Neural progenitor cell (in vitro differentiated cells): ENCODE data around the gene NOBOX. TPM values are rescaled to one million over a fixed set of nuclear protein-coding genes. Genes with fewer than 3 reads are reported as not detected.
A peak's percentile ranks its signal among the peaks of the same experiment; 100 is the strongest.

Experiments used
- DNase-seq: peaks from one replicate; pipeline ENCODE4 v3.0.0-alpha.2; 2016; ENCODE audit warnings: low spot score
- H2AFZ ChIP-seq: fragments of 200-600 bp; sonication (generic); replicated peaks from 2 replicates; pipeline ENCODE4 v1.6.1; 2016; ENCODE audit warnings: antibody characterized with exemption
- H3F3A ChIP-seq: fragments of 200-600 bp; sonication (generic); 2 replicates; pipeline ENCODE4 v1.6.1; 2016; ENCODE audit warnings: antibody characterized with exemption, low read depth
- H3K27ac ChIP-seq: fragments of 200-600 bp; sonication (generic); 2 replicates; pipeline ENCODE4 v1.5.1; 2016; ENCODE audit warnings: mild to moderate bottlenecking
- H3K27me3 ChIP-seq: fragments of 200-600 bp; sonication (generic); 2 replicates; pipeline ENCODE4 v1.6.1; 2016; ENCODE audit warnings: mild to moderate bottlenecking, moderate library complexity
- H3K36me3 ChIP-seq: fragments of 200-600 bp; sonication (generic); 2 replicates; pipeline ENCODE4 v1.5.1; 2016
- H3K4me1 ChIP-seq: fragments of 200-600 bp; sonication (generic); 2 replicates; pipeline ENCODE4 v1.6.1; 2016; ENCODE audit warnings: mixed run types
- H3K4me2 ChIP-seq: fragments of 200-600 bp; sonication (generic); 2 replicates; pipeline ENCODE4 v1.6.1; 2016
- H3K4me3 ChIP-seq: fragments of 200-600 bp; sonication (generic); 2 replicates; pipeline ENCODE4 v1.5.1; 2016
- H3K79me2 ChIP-seq: fragments of 200-600 bp; sonication (generic); 2 replicates; pipeline ENCODE4 v1.6.1; 2016; ENCODE audit warnings: low read depth
- H3K9ac ChIP-seq: fragments of 200-600 bp; sonication (generic); 2 replicates; pipeline ENCODE4 v1.6.1; 2016
- H3K9me3 ChIP-seq: fragments of 200-600 bp; sonication (generic); 2 replicates; pipeline ENCODE4 v1.5.1; 2016; ENCODE audit warnings: low read depth
- H4K20me1 ChIP-seq: fragments of 200-600 bp; sonication (generic); 2 replicates; pipeline ENCODE4 v1.6.1; 2016; ENCODE audit warnings: low read depth
- H3K27ac Mint-ChIP-seq: 3 replicates; pipeline ENCODE4 v1.8.0; 2021; ENCODE audit warnings: mixed read lengths
- H3K27me3 Mint-ChIP-seq: 2 replicates; pipeline ENCODE4 v1.8.0; 2022; ENCODE audit warnings: low read depth, mild to moderate bottlenecking, inconsistent platforms, moderate library complexity, mixed read lengths; ENCODE audit not compliant: insufficient read depth
- H3K36me3 Mint-ChIP-seq: 3 replicates; pipeline ENCODE4 v1.8.0; 2021; ENCODE audit warnings: mixed read lengths
- H3K4me1 Mint-ChIP-seq: 3 replicates; pipeline ENCODE4 v1.8.0; 2021; ENCODE audit warnings: mixed read lengths
- H3K4me3 Mint-ChIP-seq: 3 replicates; pipeline ENCODE4 v1.8.0; 2021; ENCODE audit warnings: mild to moderate bottlenecking, moderate library complexity, mixed read lengths
- H3K9me3 Mint-ChIP-seq: 3 replicates; pipeline ENCODE4 v1.8.0; 2020; ENCODE audit warnings: mixed read lengths
- EZH2 ChIP-seq: fragments of 200-600 bp; sonication (generic); IDR thresholded peaks from 2 replicates; pipeline ENCODE4 v1.6.1; 2017; ENCODE audit warnings: antibody characterized with exemption, mild to moderate bottlenecking, moderate library complexity
- EZH2phosphoT487 ChIP-seq: fragments of 200-600 bp; sonication (generic); IDR thresholded peaks from 2 replicates; pipeline ENCODE4 v1.6.1; 2017; ENCODE audit warnings: antibody characterized with exemption
- total RNA-seq: library from RNA; depleted of rRNA; stranded (reverse); fragments of >200 nt; gene quantifications from 2 replicates; pipeline ENCODE4 v1.2.3, GENCODE V29; 2015; ENCODE audit warnings: low replicate concordance
- TF ChIP-seq, protein P1 (sequence below): fragments of 200-600 bp; sonication (generic); IDR thresholded peaks from 2 replicates; pipeline ENCODE4 v1.5.1; 2017; ENCODE audit warnings: antibody characterized with exemption, mild to moderate bottlenecking

Gene NOBOX
- total RNA-seq, 1 donor from 2014 or later: not detected

DNA sequence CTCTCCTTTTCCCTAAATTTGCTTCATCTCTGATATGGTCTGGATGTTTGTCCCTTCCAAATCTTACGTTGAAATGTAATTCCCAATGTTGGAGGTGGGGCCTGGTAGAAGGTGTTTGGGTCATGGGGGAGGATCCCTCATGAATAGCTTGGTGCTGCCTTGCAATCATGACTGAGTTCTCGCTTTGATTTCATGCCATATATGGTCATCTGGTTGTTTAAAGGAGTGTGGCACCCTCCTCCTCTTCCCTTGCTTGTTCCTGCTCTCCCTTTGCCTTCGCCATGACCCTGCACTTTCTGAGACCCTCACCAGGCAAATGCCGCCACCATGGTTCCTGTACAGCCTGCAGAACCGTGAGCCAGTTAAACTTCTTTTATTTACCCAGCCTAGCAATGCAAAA lies 14.5 kb downstream of the NOBOX start:
- Histone ChIP-seq H4K20me1 (no peaks in the 10 kb centered on the region), H3K4me2 (no peak overlapping the region), H3K27ac (no peak overlapping the region), H3K9me3 (no peaks in the 10 kb centered on the region), H2AFZ (no peak overlapping the region), H3K79me2 (no peaks in the 10 kb centered on the region), H3K27me3 (no peaks in the 10 kb centered on the region), H3K4me3 (no peak overlapping the region), H3F3A (no peaks in the 10 kb centered on the region), H3K4me1 (no peaks in the 10 kb centered on the region), H3K9ac (no peak overlapping the region), H3K36me3 (no peaks in the 10 kb centered on the region)
- H3K27me3 Mint-ChIP-seq: peaks cover 2% of the 10 kb centered on the region
- no peak overlapping the region for H3K4me3 Mint-ChIP-seq
- H3K27ac Mint-ChIP-seq: no peak overlapping the region
- H3K9me3 Mint-ChIP-seq: no peaks in the 10 kb centered on the region
- no peak for TF ChIP-seq EZH2phosphoT487
- TF ChIP-seq EZH2: no peak
- TF ChIP-seq, protein P1, sequence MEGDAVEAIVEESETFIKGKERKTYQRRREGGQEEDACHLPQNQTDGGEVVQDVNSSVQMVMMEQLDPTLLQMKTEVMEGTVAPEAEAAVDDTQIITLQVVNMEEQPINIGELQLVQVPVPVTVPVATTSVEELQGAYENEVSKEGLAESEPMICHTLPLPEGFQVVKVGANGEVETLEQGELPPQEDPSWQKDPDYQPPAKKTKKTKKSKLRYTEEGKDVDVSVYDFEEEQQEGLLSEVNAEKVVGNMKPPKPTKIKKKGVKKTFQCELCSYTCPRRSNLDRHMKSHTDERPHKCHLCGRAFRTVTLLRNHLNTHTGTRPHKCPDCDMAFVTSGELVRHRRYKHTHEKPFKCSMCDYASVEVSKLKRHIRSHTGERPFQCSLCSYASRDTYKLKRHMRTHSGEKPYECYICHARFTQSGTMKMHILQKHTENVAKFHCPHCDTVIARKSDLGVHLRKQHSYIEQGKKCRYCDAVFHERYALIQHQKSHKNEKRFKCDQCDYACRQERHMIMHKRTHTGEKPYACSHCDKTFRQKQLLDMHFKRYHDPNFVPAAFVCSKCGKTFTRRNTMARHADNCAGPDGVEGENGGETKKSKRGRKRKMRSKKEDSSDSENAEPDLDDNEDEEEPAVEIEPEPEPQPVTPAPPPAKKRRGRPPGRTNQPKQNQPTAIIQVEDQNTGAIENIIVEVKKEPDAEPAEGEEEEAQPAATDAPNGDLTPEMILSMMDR: no peak
- no peak for DNase-seq
- peaks cover 9% of the 10 kb centered on the region for H3K4me1 Mint-ChIP-seq
- no peaks in the 10 kb centered on the region for H3K36me3 Mint-ChIP-seq

DNA sequence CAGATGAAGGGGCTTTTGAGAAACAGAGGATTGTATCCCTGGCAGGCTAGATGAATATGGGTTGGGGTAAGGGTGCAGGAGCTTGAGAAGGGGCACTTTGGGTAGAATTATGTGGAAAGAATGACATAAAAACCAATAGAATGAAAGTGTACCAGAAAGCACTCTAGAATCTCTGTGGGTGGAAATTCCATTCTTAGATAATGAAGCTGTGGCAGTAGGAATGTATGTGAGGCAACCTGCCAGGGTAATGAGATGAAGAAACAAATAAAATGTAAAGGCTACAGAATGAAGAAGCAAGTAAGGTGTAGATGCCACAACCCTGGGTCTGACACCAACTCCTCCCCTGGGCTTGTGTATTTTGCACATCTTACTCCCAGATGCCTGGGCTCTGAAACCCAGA lies 16.8 kb downstream of the NOBOX start:
- Histone ChIP-seq H3K4me3 (no peak overlapping the region), H4K20me1 (no peaks in the 10 kb centered on the region), H3F3A (no peaks in the 10 kb centered on the region), H3K27me3 (no peaks in the 10 kb centered on the region), H3K9ac (no peak overlapping the region), H2AFZ (no peak overlapping the region), H3K79me2 (no peaks in the 10 kb centered on the region), H3K4me2 (no peak overlapping the region), H3K4me1 (no peaks in the 10 kb centered on the region), H3K9me3 (no peaks in the 10 kb centered on the region), H3K36me3 (no peaks in the 10 kb centered on the region), H3K27ac (no peak overlapping the region)
- no peaks in the 10 kb centered on the region for H3K36me3 Mint-ChIP-seq
- H3K9me3 Mint-ChIP-seq: no peaks in the 10 kb centered on the region
- TF ChIP-seq, protein P1: no peak
- no peak for TF ChIP-seq EZH2phosphoT487
- H3K4me1 Mint-ChIP-seq: peaks cover 6% of the 10 kb centered on the region
- no peak for DNase-seq
- no peak overlapping the region for H3K4me3 Mint-ChIP-seq
- peaks cover 2% of the 10 kb centered on the region for H3K27me3 Mint-ChIP-seq
- H3K27ac Mint-ChIP-seq: no peak overlapping the region

DNA sequence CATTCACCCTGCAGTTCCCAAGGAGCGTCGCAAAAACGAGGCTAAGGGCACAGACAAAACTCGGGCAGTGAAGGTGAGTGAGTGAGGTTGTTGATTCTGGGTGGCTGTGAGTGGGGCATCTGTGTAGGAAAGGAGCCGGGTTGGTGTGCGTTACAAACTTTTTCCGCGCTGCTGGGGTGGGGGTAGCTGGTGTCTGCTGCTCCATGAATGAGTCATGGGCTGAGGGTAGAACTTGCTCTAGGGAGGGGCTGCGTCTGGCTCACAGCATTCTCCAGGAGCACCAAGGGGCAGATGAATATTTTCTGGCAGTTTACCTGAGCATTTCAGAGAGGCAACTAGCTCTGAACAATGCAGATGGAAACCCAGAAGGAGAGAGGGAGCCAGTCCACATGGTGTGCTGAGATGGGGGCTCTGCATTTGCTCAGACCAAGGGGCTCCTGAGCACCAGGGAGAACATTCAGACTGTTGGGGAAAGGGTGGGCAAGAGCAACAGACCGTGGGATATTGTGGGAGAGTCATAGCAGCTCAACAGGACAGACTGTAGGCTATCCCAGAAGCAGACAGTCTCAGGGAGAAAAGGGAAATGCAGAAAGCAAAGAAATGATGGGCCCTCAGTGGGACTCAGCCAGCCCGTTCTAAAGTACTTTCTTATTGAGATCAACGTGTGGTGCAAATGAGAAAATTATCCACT lies 18.8 kb downstream of the NOBOX start:
- TF ChIP-seq EZH2 (no peak), EZH2phosphoT487 (no peak)
- TF ChIP-seq, protein P1: no peak
- Histone ChIP-seq H3K79me2 (no peaks in the 10 kb centered on the region), H3K36me3 (no peaks in the 10 kb centered on the region), H3K4me1 (no peaks in the 10 kb centered on the region), H3K9me3 (no peaks in the 10 kb centered on the region), H3K27me3 (no peaks in the 10 kb centered on the region), H3K4me3 (no peak overlapping the region), H4K20me1 (no peaks in the 10 kb centered on the region), H2AFZ (no peak overlapping the region), H3K9ac (no peak overlapping the region), H3F3A (no peaks in the 10 kb centered on the region), H3K27ac (no peak overlapping the region), H3K4me2 (no peak overlapping the region)
- Mint-ChIP-seq H3K9me3 (no peaks in the 10 kb centered on the region), H3K36me3 (no peaks in the 10 kb centered on the region), H3K27me3 (peaks cover 2% of the 10 kb centered on the region), H3K27ac (peak overlapping the region; percentile 16), H3K4me3 (no peak overlapping the region), H3K4me1 (peaks cover 2% of the 10 kb centered on the region)
- DNase-seq: no peak
